Neural cell (in vitro differentiated cells): Measurements from ENCODE around the gene IL1RAPL2. TPM values are rescaled to one million over a fixed set of nuclear protein-coding genes. Genes with fewer than 3 reads are reported as not detected.

ENCODE experiments used
- H2AFZ ChIP-seq: fragments of 200-600, 300-800 bp; sonication (generic), shearing (Covaris generic); 2 replicates; pipeline ENCODE4 v1.6.0; 2014; ENCODE audit warnings: low read depth, mild to moderate bottlenecking, antibody characterized with exemption, low read length, moderate library complexity
- H3F3A ChIP-seq: fragments of 200-600 bp; shearing (Covaris generic); 2 replicates; pipeline ENCODE4 v1.6.1; 2016; ENCODE audit warnings: mild to moderate bottlenecking, moderate library complexity, mixed read lengths, antibody characterized with exemption, low read length; ENCODE audit not compliant: insufficient read depth, poor library complexity, severe bottlenecking
- H3K27ac ChIP-seq: fragments of 200-600, 300-800 bp; sonication (generic), shearing (Covaris generic); 2 replicates; pipeline ENCODE4 v1.5.1; 2014; ENCODE audit warnings: mild to moderate bottlenecking, low read length, moderate library complexity
- H3K27me3 ChIP-seq: fragments of 300-800, 200-600 bp; sonication (generic), shearing (Covaris generic); 2 replicates; pipeline ENCODE4 v1.6.0; 2014; ENCODE audit warnings: mild to moderate bottlenecking, low read depth, low read length, moderate library complexity; ENCODE audit not compliant: insufficient read depth
- H3K36me3 ChIP-seq: fragments of 300-800, 200-600 bp; sonication (generic), shearing (Covaris generic); 2 replicates; pipeline ENCODE4 v1.5.1; 2014; ENCODE audit warnings: mild to moderate bottlenecking, antibody characterized with exemption, low read length, moderate library complexity; ENCODE audit not compliant: insufficient read depth
- H3K4me2 ChIP-seq: fragments of 300-800, 200-600 bp; sonication (generic), shearing (Covaris generic); 2 replicates; pipeline ENCODE4 v1.6.0; 2014; ENCODE audit warnings: mild to moderate bottlenecking, low read length
- H3K4me3 ChIP-seq: fragments of 300-800, 200-600 bp; sonication (generic), shearing (Covaris generic); 2 replicates; pipeline ENCODE4 v1.5.1; 2014; ENCODE audit warnings: mild to moderate bottlenecking, low read length, moderate library complexity
- H3K79me2 ChIP-seq: fragments of 200-600 bp; shearing (Covaris generic); replicated peaks from 2 replicates; pipeline ENCODE4 v1.6.0; 2014; ENCODE audit warnings: mild to moderate bottlenecking, low read length, moderate library complexity; ENCODE audit not compliant: insufficient read depth
- H3K9ac ChIP-seq: fragments of 300-800, 200-600 bp; sonication (generic), shearing (Covaris generic); 2 replicates; pipeline ENCODE4 v1.6.1; 2016; ENCODE audit warnings: mild to moderate bottlenecking, low read length, mixed read lengths
- H3K9me2 ChIP-seq: fragments of 200-600 bp; shearing (Covaris generic); 2 replicates; pipeline ENCODE4 v1.6.1; 2016; ENCODE audit warnings: mild to moderate bottlenecking, low read length, mixed read lengths; ENCODE audit not compliant: insufficient read depth
- H3K9me3 ChIP-seq: fragments of 200-600, 300-800 bp; sonication (generic), shearing (Covaris generic); 2 replicates; pipeline ENCODE4 v1.6.1; 2016; ENCODE audit warnings: mild to moderate bottlenecking, mixed run types, low read length, moderate library complexity, mixed read lengths
- H4K20me1 ChIP-seq: fragments of 200-600 bp; shearing (Covaris generic); 2 replicates; pipeline ENCODE4 v1.6.1; 2016; ENCODE audit warnings: mild to moderate bottlenecking, mixed run types; ENCODE audit not compliant: insufficient read depth
- EP300 ChIP-seq: fragments of 450-650 bp; conservative IDR thresholded peaks from 2 replicates; pipeline ENCODE4 v1.6.1; 2014; ENCODE audit warnings: antibody characterized with exemption, mild to moderate bottlenecking, moderate library complexity; ENCODE audit not compliant: poor library complexity, severe bottlenecking
- EZH2 ChIP-seq: fragments of 200-600, 300-800 bp; shearing (Covaris generic), sonication (generic); IDR thresholded peaks from 2 replicates; pipeline ENCODE4 v1.6.1; 2014; ENCODE audit warnings: antibody characterized with exemption, low read length, borderline replicate concordance, mild to moderate bottlenecking; ENCODE audit not compliant: insufficient read depth, poor library complexity, severe bottlenecking
- MXI1 ChIP-seq: fragments of 450-650 bp; conservative IDR thresholded peaks from 2 replicates; pipeline ENCODE4 v1.6.1; 2014; ENCODE audit warnings: antibody characterized with exemption, mild to moderate bottlenecking; ENCODE audit not compliant: poor library complexity, severe bottlenecking
- POLR2AphosphoS5 ChIP-seq: IDR thresholded peaks from 2 replicates; pipeline ENCODE4 v1.6.1; 2012
- RAD21 ChIP-seq: fragments of 450-650 bp; conservative IDR thresholded peaks from 2 replicates; pipeline ENCODE4 v1.6.1; 2014; ENCODE audit warnings: antibody characterized with exemption, mild to moderate bottlenecking, moderate library complexity
- SMC3 ChIP-seq: fragments of 450-650 bp; conservative IDR thresholded peaks from 2 replicates; pipeline ENCODE4 v1.6.1; 2014; ENCODE audit warnings: antibody characterized with exemption, mild to moderate bottlenecking, moderate library complexity; ENCODE audit not compliant: poor library complexity
- TAF1 ChIP-seq: IDR thresholded peaks from 2 replicates; pipeline ENCODE4 v1.6.1; 2012; ENCODE audit warnings: low read depth
- polyA plus RNA-seq: library from polyadenylated mRNA; depleted of rRNA; stranded (reverse); fragments of >200 nt; gene quantifications from 2 replicates; pipeline ENCODE4 v1.2.3, GENCODE V29; 2014
- TF ChIP-seq, protein P1 (sequence below): IDR thresholded peaks from 2 replicates; pipeline ENCODE4 v1.6.1; 2012; ENCODE audit warnings: borderline replicate concordance
- TF ChIP-seq, protein P2 (sequence below): fragments of 450-650 bp; IDR thresholded peaks from 2 replicates; pipeline ENCODE4 v1.5.1; 2014; ENCODE audit warnings: antibody characterized with exemption, mild to moderate bottlenecking, moderate library complexity; ENCODE audit not compliant: poor library complexity, severe bottlenecking

Gene IL1RAPL2
- polyA plus RNA-seq, 1 donor from 2014 or later, result not detected

DNA sequence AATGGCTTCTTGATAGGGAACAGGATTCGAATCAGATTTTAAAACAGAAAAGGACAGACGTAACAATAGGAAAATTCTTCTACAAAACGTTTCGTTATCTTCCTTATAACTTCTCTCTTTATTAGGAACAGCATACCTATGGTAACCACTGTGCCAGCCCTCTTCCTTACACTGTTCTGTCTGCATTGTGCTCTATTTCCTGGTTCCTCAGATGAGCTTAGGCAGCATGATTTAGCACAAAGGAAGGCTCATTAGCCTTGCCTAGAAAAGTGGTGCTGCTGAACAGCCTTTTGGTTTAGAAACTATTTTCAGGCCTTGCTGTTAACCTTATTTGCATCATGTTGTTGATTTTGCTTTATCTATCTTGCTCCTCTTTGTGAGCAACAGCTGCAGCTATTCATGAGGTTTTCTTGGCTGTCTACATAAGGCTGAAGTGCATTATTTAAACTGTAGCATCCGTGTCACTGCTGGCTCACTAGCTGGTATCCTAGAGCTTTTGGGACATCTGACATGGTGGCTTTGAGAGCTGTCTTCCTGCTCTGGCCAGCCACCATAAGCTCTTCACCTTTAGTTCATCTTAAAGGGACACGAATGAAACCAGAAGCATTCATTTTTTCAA, 1186.4 kb downstream of the IL1RAPL2 start:
- H3K27me3 ChIP-seq, result no peaks in the 10 kb centered on the region
- no peak overlapping the region for H2AFZ ChIP-seq
- no peak overlapping the region for H3K9ac ChIP-seq

DNA sequence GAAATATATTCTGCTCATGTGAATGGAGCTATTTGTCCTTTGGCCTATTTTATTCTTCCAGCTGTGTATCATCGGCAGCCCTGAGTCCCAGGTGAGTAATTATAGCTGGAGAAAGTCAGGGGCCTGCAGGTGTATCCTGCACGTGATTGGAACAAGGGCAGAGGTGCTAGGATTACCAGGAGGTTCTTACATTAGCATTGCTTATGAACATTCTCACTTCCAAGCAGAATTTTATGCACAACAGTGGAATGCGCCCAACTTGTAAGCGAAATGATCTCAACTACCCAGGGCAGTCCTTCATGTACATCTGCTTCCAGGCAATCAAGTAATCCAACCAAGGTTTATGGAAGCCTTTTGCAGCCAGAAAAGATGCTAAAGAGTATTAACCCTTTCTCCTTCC, 1187.4 kb downstream of the IL1RAPL2 start:
- H2AFZ ChIP-seq, result no peak overlapping the region
- H3K27me3 ChIP-seq, result no peaks in the 10 kb centered on the region
- H3K36me3 ChIP-seq, result no peaks in the 10 kb centered on the region
- H3K9ac ChIP-seq, result no peak overlapping the region
- no peak overlapping the region for H3K4me2 ChIP-seq
- no peaks in the 10 kb centered on the region for H3K9me2 ChIP-seq
- no peak overlapping the region for H3K4me3 ChIP-seq
- H3K9me3 ChIP-seq, result no peaks in the 10 kb centered on the region
- H3K79me2 ChIP-seq, result no peaks in the 10 kb centered on the region
- no peaks in the 10 kb centered on the region for H4K20me1 ChIP-seq
- TF ChIP-seq EP300 (no peak), SMC3 (no peak), POLR2AphosphoS5 (no peak), TAF1 (no peak), RAD21 (no peak), EZH2 (no peak), MXI1 (no peak)
- TF ChIP-seq, protein P1, sequence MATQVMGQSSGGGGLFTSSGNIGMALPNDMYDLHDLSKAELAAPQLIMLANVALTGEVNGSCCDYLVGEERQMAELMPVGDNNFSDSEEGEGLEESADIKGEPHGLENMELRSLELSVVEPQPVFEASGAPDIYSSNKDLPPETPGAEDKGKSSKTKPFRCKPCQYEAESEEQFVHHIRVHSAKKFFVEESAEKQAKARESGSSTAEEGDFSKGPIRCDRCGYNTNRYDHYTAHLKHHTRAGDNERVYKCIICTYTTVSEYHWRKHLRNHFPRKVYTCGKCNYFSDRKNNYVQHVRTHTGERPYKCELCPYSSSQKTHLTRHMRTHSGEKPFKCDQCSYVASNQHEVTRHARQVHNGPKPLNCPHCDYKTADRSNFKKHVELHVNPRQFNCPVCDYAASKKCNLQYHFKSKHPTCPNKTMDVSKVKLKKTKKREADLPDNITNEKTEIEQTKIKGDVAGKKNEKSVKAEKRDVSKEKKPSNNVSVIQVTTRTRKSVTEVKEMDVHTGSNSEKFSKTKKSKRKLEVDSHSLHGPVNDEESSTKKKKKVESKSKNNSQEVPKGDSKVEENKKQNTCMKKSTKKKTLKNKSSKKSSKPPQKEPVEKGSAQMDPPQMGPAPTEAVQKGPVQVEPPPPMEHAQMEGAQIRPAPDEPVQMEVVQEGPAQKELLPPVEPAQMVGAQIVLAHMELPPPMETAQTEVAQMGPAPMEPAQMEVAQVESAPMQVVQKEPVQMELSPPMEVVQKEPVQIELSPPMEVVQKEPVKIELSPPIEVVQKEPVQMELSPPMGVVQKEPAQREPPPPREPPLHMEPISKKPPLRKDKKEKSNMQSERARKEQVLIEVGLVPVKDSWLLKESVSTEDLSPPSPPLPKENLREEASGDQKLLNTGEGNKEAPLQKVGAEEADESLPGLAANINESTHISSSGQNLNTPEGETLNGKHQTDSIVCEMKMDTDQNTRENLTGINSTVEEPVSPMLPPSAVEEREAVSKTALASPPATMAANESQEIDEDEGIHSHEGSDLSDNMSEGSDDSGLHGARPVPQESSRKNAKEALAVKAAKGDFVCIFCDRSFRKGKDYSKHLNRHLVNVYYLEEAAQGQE, result no peak
- TF ChIP-seq, protein P2, sequence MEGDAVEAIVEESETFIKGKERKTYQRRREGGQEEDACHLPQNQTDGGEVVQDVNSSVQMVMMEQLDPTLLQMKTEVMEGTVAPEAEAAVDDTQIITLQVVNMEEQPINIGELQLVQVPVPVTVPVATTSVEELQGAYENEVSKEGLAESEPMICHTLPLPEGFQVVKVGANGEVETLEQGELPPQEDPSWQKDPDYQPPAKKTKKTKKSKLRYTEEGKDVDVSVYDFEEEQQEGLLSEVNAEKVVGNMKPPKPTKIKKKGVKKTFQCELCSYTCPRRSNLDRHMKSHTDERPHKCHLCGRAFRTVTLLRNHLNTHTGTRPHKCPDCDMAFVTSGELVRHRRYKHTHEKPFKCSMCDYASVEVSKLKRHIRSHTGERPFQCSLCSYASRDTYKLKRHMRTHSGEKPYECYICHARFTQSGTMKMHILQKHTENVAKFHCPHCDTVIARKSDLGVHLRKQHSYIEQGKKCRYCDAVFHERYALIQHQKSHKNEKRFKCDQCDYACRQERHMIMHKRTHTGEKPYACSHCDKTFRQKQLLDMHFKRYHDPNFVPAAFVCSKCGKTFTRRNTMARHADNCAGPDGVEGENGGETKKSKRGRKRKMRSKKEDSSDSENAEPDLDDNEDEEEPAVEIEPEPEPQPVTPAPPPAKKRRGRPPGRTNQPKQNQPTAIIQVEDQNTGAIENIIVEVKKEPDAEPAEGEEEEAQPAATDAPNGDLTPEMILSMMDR, result no peak
- no peak overlapping the region for H3K27ac ChIP-seq
- no peaks in the 10 kb centered on the region for H3F3A ChIP-seq

More for the DNA sequence above, 1186.4 kb downstream of the IL1RAPL2 start:
- H4K20me1 ChIP-seq, result no peaks in the 10 kb centered on the region
- no peak overlapping the region for H3K4me3 ChIP-seq
- H3K9me3 ChIP-seq, result no peaks in the 10 kb centered on the region
- H3F3A ChIP-seq, result no peaks in the 10 kb centered on the region
- H3K9me2 ChIP-seq, result no peaks in the 10 kb centered on the region
- no peak overlapping the region for H3K27ac ChIP-seq
- TF ChIP-seq RAD21 (no peak), SMC3 (no peak), EZH2 (no peak), TAF1 (no peak), EP300 (no peak), POLR2AphosphoS5 (no peak), MXI1 (no peak)
- TF ChIP-seq, protein P2, result no peak
- TF ChIP-seq, protein P1, result no peak
- no peaks in the 10 kb centered on the region for H3K36me3 ChIP-seq
- H3K79me2 ChIP-seq, result no peaks in the 10 kb centered on the region
- H3K4me2 ChIP-seq, result no peak overlapping the region
